HG02970 (cell line): ENCODE measurements around the gene CFAP46.
"Not testable (repeated sequence)": the region's sequence is repeated elsewhere in the genome, so short reads cannot be mapped to it uniquely, and the experiment has no call there.

Experiments used
- ATAC-seq: cut with Tn5 transposase; IDR thresholded peaks from one replicate; pipeline ENCODE4 v1.9.1; 2021; ENCODE audit warnings: mild to moderate bottlenecking, moderate library complexity, moderate number of reproducible peaks; ENCODE audit not compliant: unreplicated experiment, low FRiP score

CFAP46 gene

GRCh38 chr10:132802048-132802447 is 140.3 kb downstream of the CFAP46 start:
- ATAC-seq, result no peak

- ATAC-seq, result no peak
Observed at GRCh38 chr10:132799865-132800264, 142.5 kb downstream of the CFAP46 start.

- no peak for ATAC-seq
Observed at GRCh38 chr10:132798876-132799275, 143.5 kb downstream of the CFAP46 start.

GRCh38 chr10:132798403-132798802 is 144.0 kb downstream of the CFAP46 start:
- no peak for ATAC-seq

DNA sequence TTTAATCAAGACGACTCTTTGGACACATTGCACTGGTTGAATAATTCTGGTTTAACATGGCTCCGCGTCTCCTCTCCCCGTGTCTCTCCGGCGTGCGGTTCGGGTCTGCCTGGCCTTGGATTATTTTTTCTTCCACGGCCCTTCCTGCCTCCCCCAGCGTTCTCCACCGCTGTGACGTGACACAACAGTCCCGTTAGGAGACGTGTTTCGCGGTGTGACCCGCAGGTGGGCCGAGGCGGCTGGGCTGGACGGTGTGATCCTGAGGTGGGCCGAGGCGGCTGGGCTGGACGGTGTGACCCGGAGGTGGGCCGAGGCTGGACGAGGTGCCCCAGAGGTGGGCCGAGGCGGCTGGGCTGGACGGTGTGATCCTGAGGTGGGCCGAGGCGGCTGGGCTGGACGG is 144.4 kb downstream of the CFAP46 start:
- not testable (repeated sequence) for ATAC-seq

GRCh38 chr10:132796846-132797245 is 145.5 kb downstream of the CFAP46 start:
- ATAC-seq, result no peak

DNA sequence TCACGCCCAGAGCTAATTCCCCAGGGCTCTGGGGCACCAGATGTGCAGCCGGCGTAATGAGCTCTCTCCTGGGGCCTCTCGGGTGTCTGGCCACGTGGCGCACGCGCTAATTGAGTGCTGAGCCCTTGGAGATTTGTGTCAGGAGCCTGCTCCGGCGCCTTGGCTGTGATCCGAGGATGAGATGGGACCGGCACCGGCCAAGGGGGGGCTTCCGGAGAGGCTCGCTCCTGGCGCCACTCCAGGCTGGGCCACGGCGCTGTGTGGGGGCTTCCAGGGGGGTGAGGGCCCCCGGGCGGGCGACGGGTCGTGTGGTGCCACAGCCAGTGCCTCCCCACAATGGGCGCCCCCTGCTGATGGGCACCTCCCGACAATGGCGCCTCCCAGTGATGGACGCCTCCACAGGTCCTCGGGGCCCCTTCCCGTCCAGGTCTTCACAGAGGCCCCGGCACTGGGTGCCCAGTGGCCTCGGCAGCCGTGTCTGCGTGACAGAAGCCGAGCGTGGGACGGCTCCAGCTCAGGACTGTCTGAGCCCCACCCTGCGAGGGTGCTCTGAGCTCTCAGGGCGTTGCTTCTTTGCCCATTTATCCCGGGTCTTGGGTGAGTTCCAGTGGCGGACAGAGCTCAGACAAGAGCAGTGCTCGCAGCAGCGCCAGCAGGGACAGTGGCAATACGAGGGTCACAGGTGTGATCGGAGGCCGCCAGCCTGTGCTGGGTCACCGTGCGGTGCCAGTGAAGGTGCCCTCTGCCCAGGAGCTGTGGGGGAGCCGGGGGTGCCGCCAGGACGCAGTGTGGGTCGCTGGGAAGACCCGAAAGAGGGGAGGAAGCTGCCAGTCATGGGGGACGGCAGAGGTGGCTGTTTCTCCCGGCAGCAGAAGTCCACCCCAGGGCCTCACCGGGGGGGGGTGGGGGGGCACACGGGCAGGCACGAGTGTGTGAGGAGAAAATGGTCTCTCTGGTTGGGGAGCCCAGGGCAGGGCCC is 148.2 kb downstream of the CFAP46 start:
- no peak for ATAC-seq

DNA sequence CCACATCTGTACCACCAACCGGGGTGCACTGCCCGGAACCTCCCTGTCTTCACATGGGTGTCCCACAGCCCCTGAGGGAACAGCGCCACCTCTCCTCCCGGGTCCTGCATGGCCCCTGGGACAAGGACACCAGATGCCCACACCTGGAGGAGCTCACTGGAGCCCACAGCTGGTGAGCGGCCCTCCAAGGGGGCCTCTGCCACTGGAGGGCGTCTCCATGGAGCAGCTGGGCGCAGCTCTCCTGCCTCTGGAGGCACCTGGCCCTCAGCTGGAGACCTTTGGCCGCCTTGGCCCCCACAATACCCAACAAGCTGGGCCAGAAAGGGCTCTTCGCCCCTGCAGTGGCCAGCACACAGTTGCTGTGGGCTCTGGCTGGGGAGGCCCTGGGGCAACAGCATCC is 149.2 kb downstream of the CFAP46 start:
- ATAC-seq, result no peak

DNA sequence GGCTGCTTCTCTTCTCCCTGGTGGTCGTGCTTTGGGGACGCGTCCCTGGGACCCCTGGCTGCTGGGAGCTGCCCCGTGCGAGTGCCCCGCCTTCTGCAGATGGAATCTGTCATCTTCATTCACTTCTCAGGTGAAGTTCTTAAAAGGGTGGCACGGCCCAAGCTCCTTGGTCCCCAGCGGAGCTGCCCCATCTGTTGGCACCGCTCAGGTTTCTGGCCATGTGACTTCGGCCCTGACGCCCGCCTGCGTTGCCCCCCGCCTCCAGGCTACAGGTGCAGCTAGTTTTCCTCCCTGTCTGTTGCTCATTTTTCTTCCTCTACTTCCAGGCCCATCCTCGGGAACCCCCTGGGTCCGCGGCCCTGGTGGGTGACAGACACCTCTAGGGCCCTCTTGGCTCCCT is 149.6 kb downstream of the CFAP46 start:
- no peak for ATAC-seq

GRCh38 chr10:132792099-132792498 is 150.3 kb downstream of the CFAP46 start:
- ATAC-seq, result not testable (repeated sequence)

DNA sequence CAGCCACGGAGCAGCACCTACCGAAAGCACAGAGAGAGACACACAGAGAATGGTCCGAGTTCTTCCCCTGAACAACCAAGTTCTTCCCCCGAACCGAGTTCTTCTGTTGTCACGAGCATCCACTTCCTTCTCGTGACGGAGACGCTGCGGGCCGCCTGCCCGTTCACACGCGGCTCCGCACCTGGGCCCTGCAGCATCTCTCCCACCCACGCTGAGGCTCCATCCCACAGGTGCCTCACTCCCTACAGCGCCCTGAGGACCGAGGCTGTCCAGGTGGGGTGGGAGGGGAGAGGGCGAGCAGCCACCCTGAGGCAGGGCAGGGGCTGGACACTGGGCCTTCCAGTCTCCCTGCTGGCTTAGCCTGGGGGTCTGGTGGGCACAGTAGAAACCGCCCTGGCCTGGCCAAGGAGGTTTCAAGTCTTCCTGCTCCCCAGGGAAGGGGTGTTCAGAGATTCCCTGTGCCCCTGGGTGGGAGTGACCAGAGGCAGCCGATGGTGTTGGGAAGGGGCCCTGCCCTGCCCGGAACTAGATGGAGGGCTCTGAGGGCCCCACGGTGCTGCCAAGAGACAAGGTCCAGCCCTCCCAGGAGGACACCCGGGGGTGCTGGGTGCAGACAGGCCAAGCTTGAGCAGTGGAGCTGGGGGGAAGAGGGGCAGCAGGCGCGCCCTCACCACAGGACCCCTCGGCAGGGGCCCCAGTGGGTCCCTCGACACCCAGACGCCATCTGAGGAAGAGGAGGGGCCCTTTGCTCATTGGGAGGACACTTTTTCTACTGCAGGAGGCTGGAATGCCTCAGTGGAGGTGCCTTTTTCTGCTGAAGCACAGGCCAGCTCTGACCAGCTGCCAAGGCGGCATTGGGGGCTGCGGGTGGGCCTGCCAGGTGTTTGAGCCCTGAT is 151.2 kb downstream of the CFAP46 start:
- ATAC-seq, result no peak

GRCh38 chr10:132790470-132790869 is 151.9 kb downstream of the CFAP46 start:
- ATAC-seq, result no peak

GRCh38 chr10:132789659-132790148 is 152.7 kb downstream of the CFAP46 start:
- no peak for ATAC-seq

- ATAC-seq, result no peak
Observed at GRCh38 chr10:132788831-132789219, 153.5 kb downstream of the CFAP46 start.

DNA sequence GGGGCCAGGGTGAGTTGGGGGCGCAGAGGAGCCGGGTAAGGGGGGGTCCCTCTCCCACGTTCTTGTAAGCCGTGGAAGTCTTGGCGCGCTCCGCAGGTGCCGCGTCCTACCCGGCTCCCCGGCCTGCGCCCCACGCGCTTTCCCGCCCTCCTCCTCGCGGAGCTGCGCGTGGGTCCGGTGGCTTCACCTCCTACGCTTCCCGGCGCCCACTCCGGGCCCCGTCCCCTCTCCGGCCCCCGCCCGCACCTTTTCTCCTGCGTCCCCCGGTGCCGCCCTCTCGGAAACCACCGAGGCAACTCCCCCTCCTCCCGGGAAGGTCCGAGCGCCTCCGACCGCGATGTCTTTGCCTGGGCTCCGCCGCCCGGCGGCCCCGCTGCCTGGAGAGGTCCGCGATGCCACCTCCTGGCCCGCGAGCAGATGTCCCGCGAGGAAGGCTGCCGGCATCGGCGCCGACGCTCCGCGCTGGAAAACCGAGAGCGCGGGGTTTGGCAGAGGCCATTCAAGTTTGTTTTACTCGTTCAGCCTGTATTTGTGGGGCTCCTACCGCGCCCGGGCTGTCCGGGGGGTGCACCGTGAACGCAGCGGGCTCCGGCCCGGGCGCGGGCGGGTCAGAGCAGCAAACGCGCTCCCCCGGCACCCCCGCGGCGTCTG is 154.1 kb downstream of the CFAP46 start:
- no peak for ATAC-seq

GRCh38 chr10:132787495-132788179 is 154.7 kb downstream of the CFAP46 start:
- no peak for ATAC-seq

- no peak for ATAC-seq
Observed at GRCh38 chr10:132786884-132787494, 155.4 kb downstream of the CFAP46 start.

- no peak for ATAC-seq
Observed at GRCh38 chr10:132786476-132786883, 155.9 kb downstream of the CFAP46 start.

DNA sequence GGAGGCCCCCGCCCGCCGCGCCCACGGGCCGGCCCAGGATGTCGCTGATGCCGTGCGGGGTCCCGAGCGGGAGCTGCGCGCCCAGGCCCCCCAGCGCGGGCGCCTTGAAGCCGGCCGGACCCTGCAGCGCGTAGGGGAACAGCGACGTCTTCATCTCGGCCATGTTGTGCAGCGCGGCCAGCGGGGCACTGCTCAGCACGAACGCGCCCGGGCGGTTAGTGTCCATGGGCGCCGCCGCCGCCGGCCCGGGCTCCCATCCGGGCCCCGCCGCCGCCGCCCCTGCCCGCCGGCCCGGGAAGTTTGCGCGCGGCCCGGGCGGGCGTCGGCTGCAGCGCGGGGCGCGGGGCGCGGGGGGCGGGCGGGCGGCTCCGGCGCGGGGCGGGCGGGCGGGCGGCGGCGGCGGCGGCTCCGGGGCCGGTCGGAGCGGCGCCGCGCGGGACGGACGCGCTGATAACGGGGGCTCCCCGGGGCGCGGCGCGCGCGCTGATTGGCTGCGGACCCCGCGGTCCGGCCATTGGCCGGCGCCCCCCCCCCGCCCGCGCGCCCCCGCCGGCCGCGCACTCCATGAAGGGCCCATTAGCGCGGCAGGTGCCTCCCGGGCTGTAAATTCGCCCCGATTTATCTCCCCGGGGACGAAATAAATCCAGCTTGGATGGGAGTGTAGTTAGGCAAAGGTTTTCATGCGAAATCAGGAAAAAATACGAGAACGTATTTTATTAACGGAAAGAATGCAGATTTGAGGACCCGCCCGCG is 156.5 kb downstream of the CFAP46 start, which contains the start of gene NKX6-2:
NKX6-2 (minus strand) TSS at position 425 of the 753 bp plus-strand sequence; CDS start at position 226, 199 bp downstream.
- no peak for ATAC-seq
